ENCODE data around the gene SCGB1C1.

SCGB1C1 gene

DNA sequence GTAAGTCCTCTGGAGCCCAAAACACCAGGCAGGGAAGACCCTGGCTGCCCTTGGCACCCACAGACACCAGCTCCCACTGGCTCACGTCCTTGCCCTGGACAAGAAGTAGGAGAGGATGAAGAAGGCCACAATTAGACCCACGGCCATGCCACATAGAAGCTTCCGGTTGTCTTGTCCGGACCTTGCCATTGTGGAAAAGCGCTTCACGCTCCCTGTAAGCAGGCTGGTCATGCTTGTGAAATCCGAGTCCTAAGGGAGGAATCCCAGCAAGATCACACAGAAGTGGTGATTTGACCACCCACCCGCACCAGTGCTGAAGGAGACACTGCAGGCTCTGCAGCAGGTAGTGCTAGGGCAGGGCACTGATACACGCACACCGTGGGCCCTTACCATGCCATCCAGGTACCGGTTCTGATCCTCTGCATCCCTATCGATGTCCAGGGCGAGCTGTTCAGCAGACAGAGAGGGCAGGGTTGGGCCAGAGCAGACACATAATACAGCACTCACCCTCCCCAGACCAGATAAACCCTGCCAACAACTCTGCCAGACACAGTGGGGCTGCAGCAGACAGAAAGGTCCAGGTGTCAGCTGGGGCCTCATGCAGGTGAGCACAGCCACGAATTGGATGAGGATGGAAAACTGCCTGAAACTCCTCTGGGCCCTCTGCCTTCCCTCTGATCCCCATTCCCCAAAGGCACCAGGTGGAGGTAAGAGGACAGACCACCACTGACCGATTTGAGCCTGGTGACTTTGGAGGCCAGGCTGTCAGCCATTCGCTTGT is 12.5 kb downstream of the SCGB1C1 start:
- no peak for FAIRE-seq

DNA sequence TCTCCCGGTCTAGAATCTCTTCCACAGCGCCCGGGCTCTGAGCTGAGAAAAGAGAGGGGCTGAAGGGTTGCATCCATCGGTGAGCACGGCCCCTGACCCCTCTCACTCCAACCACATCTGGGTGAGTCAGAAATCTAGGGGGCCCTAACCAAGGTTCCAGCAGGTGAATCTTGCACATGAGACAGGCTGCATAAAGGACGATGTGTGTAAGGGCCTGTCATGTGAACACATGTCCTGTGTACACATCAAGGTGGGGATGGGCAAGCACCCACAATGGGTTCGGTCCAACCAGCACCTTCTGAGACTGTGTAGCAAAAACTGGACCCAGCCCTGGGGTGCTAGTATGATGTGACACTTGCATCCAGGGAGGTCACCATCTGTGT is 13.1 kb downstream of the SCGB1C1 start:
- FAIRE-seq: no peak

DNA sequence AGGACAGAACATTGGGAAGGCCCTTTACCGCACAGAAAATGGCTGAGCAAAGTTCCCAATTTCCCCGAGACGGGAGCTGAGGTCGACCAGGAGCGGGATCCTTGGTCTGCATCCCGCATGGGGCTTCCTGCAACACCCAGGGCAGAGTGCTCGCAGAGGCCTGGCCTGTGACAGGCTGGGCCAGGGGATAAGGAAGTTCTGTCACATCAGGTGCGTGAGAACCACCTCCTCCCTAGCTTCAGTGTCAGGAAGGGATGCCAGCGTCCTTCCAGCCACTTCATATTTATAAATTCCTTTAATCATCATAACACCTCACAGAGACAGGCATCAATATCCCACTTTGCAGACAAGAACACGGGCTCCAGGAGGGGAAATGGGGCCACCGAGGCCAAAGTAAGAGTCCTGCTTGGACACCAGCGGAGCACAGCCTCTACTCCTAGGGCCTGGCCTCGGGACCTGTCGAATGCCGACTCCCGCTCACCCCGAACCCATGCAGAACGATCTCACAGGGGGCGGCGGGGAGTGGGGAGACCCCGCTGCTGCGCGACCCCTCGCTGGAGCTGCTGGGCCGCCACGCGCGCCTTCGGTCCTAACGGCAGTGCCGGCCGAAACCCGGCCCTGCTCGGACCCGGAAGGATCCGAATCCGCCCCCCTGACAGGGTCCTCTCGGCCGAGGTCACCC is 13.8 kb downstream of the SCGB1C1 start:
- no peak for FAIRE-seq

DNA sequence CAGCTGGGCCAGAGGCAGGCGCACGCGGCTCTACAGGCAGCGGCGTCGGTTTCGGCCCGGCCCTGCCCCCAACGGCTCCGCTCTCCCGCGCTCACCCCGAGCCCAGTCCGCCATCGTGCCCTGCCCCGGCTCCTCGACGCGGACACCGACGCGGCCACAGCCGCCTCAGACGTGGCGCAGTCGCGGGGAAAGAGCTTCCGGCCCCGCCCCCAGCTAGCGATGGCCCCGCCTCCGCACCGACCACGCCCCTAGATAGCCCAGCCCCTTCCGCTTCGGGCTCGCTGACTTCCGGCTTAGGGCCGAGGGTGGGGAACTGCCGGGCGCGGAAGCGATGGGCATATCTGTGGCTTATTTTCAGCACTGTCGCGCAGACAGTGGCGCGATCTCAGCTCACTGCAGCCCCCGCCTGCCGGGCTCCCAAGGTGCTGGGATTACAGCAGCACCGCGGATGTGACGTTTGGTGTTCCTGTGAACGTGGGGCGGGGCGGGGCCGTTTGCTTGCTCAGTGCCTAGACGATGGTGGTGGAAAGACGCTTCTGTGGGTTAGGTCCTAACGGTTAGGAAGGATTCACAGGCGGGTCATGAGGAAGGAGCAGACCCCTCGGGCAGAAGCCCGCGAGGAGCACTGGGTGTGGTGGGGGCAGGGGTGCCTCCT is 14.5 kb downstream of the SCGB1C1 start, which contains the start of the genes BET1L and RIC8A:
Gene BET1L, minus strand, starts transcription at position 192 of the 655 bp plus-strand sequence. Its CDS starts 78 bp downstream, at position 114.
Gene RIC8A, plus strand, starts transcription at position 501 of the 655 bp plus-strand sequence. CDS start 1,147 bp downstream, outside the sequence.
- peak; percentile 96 for FAIRE-seq

DNA sequence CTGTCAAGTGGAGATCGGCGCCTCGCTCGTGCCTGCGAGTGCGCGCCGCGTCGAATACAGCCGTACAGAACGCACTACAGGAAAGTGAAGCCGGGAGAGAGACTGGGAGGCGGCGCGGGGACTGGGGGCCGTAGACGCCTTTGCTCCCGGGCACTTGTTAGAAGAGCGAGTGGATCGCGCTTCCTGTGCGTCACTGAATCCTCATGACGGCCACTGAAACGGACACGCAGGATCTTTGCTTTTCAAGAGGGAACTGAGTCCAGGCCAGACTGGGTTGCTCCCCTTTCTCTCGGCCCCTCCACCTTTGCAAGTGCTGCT is 14.9 kb downstream of the SCGB1C1 start:
- no peak for FAIRE-seq

DNA sequence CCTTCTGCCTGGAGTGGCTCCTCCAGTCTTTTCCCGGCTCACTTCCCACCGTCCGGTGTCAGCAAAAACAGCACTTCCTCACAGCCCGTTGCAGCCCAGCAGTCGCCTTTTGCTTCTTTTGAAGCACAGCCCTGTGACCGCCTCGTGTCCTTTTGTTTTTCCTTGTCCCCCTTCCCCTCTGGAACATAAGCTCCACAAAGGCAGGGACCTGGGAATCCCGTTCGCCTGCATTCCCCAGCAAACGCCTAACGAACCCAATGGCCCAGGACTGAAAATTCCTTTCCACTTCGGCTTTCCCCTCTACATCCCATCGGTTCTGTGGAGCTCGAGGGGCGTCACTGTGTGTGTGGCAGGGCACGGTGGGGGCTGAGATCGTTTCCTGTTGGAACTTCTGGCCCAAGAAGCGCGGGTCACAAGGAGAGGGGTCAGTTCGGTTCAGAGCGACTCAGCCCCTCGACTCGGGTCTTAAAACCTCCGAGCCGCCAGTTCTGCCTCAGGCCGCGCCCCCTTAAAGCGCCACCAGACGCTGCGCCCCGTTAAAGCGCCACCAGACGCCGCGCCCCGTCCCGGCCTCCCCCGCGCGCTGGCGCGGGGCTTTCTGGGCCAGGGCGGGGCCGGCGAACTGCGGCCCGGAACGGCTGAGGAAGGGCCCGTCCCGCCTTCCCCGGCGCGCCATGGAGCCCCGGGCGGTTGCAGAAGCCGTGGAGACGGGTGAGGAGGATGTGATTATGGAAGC is 15.5 kb downstream of the SCGB1C1 start:
- no peak for FAIRE-seq

DNA sequence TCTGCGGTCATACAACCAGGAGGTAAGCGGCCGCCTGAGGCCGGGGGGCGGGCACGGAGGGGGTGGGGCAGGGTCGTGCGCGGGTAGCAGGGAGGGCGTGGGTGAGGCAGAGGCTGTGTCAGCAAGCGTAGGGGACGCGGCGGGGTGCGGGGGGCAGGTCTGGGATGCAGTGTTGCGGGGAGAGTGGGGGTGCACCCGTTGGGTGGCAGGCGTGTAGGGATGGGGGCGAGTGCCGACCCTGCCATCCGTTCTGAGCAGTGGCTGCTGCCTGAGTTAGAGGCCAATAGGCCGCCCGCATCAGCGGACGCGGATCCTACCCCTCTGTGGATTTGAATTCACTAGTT is 16.0 kb downstream of the SCGB1C1 start:
- no peak for FAIRE-seq

DNA sequence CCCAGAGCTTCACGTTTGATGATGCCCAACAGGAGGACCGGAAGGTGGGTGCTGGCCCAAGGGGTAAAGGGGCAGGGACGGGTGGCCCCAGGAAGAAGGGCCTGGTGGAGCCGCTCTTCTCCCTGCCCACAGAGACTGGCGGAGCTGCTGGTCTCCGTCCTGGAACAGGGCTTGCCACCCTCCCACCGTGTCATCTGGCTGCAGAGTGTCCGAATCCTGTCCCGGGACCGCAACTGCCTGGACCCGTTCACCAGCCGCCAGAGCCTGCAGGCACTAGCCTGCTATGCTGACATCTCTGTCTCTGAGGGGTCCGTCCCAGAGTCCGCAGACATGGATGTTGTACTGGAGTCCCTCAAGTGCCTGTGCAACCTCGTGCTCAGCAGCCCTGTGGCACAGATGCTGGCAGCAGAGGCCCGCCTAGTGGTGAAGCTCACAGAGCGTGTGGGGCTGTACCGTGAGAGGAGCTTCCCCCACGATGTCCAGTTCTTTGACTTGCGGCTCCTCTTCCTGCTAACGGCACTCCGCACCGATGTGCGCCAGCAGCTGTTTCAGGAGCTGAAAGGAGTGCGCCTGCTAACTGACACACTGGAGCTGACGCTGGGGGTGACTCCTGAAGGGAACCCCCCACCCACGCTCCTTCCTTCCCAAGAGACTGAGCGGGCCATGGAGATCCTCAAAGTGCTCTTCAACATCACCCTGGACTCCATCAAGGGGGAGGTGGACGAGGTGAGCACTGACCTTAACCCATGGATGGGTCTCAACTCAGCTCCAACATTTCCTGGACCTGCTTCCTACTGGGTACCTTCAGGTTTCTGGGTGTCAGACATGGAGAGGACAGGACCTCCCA is 16.6 kb downstream of the SCGB1C1 start:
- no peak for FAIRE-seq

DNA sequence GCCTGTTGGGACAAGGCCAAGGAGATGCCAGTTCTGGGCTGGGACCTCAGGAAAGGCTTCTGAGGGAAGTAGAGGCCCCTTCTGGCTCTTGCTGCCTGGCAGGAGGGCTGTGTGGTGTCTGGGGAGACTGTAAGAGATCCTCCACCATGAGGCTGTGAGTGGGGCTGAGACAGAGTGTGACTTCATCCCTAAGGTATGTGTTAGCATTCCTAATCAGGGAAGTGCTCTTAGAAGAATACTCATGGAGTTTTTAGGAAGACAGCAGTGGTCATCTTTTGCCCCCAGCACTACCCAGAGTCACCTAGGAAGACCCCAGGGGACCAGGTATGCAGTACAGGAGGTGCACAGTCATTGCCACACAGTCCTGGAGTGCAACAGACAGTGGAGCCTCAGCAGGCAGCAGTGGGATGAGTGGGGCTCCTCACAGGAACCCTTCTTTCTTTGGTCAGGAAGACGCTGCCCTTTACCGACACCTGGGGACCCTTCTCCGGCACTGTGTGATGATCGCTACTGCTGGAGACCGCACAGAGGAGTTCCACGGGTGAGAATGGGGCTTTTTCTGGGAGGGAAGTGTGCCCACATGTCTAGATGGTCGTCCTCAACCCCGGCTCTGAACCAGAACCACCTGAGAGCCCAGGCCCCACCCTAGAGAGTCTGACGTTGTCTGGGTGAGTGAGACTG is 17.4 kb downstream of the SCGB1C1 start:
- no peak for FAIRE-seq

DNA sequence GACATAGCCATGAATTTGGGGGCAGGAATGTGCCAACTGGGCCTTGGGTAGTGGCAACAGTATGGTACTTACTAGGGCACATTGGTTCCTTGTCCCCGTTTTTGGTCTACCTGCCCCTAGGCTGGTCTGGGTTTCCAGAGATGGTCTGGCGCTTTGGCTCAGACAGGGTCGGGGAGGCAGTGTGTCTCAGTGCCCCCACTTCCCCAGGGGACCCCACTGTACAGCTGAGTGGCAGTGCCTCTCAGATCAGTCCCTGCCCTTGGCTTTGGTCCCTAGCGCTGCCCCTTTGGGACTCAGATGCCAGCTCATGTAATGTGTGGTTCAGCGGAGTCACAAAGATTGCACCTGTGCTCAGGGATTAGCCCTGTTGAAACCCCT is 17.9 kb downstream of the SCGB1C1 start:
- no peak for FAIRE-seq

DNA sequence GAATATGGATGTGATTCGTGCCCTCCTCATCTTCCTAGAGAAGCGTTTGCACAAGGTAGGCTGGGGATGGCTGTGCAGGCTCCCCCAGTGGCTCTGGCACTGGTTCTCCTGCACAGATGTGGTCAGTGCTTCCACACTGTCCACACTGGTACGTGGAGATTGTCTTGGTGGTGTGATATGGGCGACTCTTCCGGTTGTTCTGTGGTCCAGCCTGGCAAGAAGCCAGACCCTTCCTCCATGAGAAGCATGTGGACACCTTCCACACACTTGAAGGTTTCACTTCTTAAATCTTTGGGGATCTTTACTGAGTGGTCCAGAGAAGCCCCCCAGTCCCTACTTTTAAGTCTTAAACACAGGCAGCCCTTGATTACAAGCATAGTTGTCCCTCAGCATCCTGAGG is 18.4 kb downstream of the SCGB1C1 start:
- FAIRE-seq: no peak

DNA sequence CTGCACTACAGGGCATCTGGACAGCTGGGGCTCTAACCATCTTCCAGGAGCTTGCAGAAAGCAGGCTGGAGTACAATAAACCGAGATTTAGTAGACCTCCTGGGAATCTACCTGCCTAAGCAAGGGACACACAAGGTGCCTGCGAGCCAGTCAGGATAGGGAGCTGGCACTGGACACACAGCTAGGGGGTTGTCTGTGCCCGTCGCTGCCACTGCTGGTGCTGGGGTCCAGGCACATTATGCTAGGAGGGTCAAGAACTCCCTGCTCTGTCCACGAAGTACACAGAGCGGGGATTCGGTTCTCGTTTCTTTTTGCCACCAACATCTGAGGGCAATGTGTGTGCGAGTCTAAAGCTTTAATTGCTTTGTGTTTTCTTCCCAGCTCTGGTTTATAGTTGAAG is 18.9 kb downstream of the SCGB1C1 start:
- no peak for FAIRE-seq

DNA sequence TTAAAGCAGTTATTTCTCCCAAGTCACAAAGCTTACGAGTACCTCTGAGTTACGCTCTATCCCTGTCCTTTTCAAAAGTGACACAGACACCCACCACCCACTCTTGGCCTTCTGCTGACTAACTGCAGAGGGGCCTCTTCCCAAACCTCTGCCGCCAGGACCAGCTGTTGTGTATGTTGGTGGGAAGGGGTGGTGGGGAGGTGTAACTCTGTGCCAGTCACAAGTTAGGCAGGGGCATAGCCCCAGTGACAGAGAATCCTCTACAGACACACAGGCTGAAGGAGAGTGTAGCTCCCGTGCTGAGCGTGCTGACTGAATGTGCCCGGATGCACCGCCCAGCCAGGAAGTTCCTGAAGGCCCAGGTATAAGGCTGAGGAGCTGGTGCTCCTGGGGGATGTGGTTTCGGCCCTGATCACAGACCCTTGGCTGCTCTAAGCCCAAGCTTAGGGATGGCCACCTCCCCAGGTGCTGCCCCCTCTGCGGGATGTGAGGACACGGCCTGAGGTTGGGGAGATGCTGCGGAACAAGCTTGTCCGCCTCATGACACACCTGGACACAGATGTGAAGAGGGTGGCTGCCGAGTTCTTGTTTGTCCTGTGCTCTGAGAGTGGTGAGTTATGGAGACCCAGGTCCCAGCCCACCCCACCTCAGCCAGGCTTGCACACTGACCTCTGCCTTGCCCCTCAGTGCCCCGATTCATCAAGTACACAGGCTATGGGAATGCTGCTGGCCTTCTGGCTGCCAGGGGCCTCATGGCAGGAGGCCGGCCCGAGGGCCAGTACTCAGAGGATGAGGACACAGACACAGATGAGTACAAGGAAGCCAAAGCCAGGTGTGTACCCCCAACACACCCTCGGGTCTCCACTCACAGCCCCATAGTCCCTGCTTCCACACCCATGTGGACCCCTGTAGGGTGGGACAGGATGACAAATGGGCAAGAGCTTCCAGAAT is 19.5 kb downstream of the SCGB1C1 start:
- no peak for FAIRE-seq

DNA sequence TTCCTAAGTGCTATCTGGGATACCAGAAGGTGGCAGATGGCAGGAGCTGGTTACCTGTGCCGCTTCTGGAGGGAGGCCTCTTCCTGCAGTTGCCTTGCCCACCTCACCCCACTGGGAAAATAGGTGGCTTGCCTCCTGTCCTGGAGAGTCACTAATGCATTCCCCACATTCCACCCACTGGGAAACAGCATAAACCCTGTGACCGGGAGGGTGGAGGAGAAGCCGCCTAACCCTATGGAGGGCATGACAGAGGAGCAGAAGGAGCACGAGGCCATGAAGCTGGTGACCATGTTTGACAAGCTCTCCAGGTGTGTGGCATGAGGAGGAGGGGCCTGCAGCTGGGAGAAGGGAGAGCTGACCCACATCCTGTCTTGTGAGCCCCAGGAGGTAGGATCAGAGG is 20.2 kb downstream of the SCGB1C1 start:
- FAIRE-seq: no peak

DNA sequence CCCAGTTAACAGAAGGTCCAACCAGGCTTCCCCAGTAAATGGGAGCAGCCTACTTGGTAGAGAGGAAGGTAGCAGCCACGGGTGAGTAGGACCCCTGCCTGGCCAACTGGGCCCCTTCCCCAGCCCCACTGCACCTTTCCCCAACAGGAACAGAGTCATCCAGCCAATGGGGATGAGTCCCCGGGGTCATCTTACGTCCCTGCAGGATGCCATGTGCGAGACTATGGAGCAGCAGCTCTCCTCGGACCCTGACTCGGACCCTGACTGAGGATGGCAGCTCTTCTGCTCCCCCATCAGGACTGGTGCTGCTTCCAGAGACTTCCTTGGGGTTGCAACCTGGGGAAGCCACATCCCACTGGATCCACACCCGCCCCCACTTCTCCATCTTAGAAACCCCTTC is 21.2 kb downstream of the SCGB1C1 start:
- FAIRE-seq: no peak

DNA sequence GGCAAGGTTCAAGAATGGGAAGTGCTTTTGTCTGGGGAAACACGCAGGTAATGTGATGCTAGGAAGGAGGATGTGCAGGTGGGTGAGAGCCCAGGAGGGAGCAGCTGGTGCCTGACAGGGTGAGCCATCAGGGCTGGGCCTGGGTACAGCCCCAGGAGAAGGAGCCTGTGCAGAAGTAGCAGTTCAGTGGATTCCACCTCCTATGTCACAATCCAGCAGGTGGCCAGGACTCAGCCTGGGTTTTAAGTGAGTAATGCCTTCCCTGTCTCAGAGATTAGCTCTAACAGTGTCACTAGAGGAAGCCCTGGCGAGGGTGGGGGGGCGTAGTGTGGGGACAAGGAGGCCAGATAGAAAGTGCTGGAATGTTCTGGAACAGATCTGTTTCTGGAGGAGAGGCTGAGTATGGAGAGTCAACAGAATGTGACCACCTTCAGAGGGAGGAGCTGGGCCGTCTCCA is 22.7 kb downstream of the SCGB1C1 start:
- FAIRE-seq: no peak

DNA sequence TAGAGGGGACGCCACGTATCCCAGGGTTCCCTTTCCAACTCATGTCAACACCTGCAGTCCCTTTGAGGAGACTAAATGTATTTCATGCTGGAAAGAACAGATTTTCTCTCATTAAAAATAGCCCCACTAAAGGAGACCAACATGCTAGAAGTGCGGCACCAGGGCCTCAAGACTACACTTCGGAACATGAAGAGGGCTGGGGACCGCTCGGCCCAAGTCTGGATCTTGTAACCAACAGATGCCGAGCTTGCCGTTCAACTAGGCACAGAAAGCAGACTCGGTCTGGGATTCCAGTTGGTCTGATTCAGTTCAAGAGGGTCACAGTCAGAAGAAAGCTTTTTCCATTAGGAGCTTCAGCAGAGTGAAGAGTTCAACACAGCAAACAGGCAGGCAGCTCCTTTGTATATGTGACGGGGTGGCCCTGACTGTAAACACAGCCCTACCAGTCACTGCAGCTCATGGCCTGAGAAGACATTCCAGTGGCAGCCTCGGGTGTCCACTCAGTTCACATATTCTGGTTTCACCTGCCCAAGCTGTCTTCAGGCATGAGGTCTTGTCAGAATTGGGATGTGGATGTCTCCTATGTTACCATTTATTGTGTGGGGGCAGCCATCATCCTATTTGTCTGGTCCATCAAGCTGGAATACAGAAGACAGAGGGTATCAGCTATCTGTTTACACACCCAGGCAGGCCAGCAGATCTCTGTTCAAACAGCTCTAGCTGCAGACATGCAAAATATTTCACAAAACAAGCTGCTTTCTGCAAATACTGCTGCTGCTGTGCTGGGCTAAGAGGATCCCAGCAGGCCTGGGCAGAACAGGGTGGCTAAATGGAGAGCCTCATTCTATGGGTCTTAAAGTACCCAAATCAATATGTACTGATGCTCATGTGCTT is 23.4 kb downstream of the SCGB1C1 start:
- FAIRE-seq: no peak

DNA sequence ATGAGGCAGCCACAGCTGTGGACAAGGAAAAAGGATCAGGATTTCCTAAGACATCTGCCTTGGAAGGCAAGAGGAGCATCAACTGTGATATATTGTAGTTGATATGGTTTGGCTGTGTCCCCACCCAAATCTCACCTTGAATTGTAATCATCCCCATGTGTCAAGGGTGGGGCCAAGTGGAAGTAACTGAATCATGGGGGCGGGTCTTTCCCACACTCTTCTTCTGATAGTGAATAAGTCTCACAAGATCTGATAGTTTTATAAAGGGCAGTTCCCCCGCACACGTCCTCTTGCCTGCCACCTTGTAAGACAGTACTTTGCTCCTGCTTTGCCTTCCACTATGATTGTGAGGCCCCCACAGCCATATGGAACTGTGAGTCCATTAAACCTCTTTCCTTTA is 24.8 kb downstream of the SCGB1C1 start:
- no peak for FAIRE-seq

Measured in endometrium (tissue), 2 donors.